ENCODE results near the gene YWHAQ. TPM values are rescaled to one million over a fixed set of nuclear protein-coding genes. Genes with fewer than 3 reads are reported as not detected.

YWHAQ gene
- total and polyA plus RNA-seq, 2 of the 4 experiments (the other 2 are of a cell fraction) = 196 to 255 TPM

- H3K4me2 ChIP-seq (ENCODE audit: low read depth, low read length) = no peak overlapping the region
- H4K20me1 ChIP-seq (ENCODE audit: insufficient read depth, low read length) = peaks cover 94% of the 10 kb centered on the region
- H3K9me3 ChIP-seq (ENCODE audit: control insufficient read depth, insufficient read depth, low read length) = no peaks in the 10 kb centered on the region
- no peak overlapping the region for H2AK9ac ChIP-seq (replicated peaks; ENCODE audit: low read depth, low read length, poor library complexity)
- H3K4me1 ChIP-seq (ENCODE audit: control insufficient read depth, insufficient read depth, low read length) = peaks cover 8% of the 10 kb centered on the region; the same call in 1 of the 2 replicates
- H3K9me1 ChIP-seq (ENCODE audit: insufficient read depth, low read length) = peaks cover 6% of the 10 kb centered on the region; the same call in 1 of the 2 replicates
- H2BK5ac ChIP-seq (ENCODE audit: low read depth, low read length, poor library complexity, severe bottlenecking) = no peak overlapping the region
- no peak overlapping the region for H3K23ac ChIP-seq (ENCODE audit: low read depth, low read length)
- no TSS peak for BruUV-seq (replicated peaks)
- H3K27ac ChIP-seq (ENCODE audit: insufficient read depth, low read length) = no peak overlapping the region
- ATAC-seq (ENCODE audit: low read depth) (no peak; the same call in 1 of the 2 replicates), DNase-seq (peak; percentile 51)
- H3K4me3 ChIP-seq (ENCODE audit: insufficient read depth, low read depth, low read length) = no peak overlapping the region
- H3K36me3 ChIP-seq (ENCODE audit: control insufficient read depth, insufficient read depth, low read length) = peaks cover 9% of the 10 kb centered on the region
- no peak overlapping the region for H3K9ac ChIP-seq (ENCODE audit: low read depth, low read length)
- no peak overlapping the region for H4K5ac ChIP-seq (ENCODE audit: low read depth, low read length)
- POLR2A ChIA-PET (ENCODE audit: unreplicated experiment) = no interaction called here
- WGBS, 2 experiments (ENCODE audit: extremely low coverage in 2 of 2, insufficient read length in 1 of 2) = 94% methylated on average over 6 of the region's 9 CpGs; no CpG with 5 or more reads in 1 of the 2 experiments
- CTCF ChIA-PET = no interaction called here
- no peak overlapping the region for H2BK15ac ChIP-seq (ENCODE audit: low read depth, low read length)
- intact Hi-C loops (cut with micrococcal nuclease) = no loop called here
- in situ Hi-C loops (cut with MboI; ENCODE audit: low sequenced_read_pairs) = no loop called here
- H2BK120ac ChIP-seq (ENCODE audit: low read depth, low read length) = no peak overlapping the region
- no peak overlapping the region for H4K91ac ChIP-seq (ENCODE audit: insufficient read depth, low read depth, low read length)
- no peak overlapping the region for H3K18ac ChIP-seq (ENCODE audit: low read depth, low read length)
- TF ChIP-seq MXI1 (IDR thresholded peaks at IDR 0.05; ENCODE audit: borderline replicate concordance, low read depth, low read length) (no peak), NFE2L2 (IDR thresholded peaks at IDR 0.05; ENCODE audit: low read depth, low read length) (no peak), POLR2A (IDR thresholded peaks at IDR 0.05; ENCODE audit: low read depth, low read length) (no peak), ELK1 (IDR thresholded peaks at IDR 0.05; ENCODE audit: borderline replicate concordance, low read depth, low read length) (no peak), MAZ (IDR thresholded peaks at IDR 0.05; ENCODE audit: borderline replicate concordance, low read depth, low read length) (no peak), USF2 (IDR thresholded peaks at IDR 0.05; ENCODE audit: low read depth, low read length) (no peak), RFX5 (IDR thresholded peaks at IDR 0.05; ENCODE audit: low read depth, low read length) (no peak), CTCF (conservative IDR thresholded peaks at IDR 0.05; ENCODE audit: low read depth, low read length) (no peak), CHD1 (IDR thresholded peaks at IDR 0.05; ENCODE audit: low read depth, low read length) (no peak)
- H3K79me1 ChIP-seq (ENCODE audit: low read depth in 1 of 2, low read length in 2 of 2) = peaks cover 6 to 52% of the 10 kb centered on the region in 2 experiments
- no peak overlapping the region for H3K14ac ChIP-seq (replicated peaks; ENCODE audit: low read depth, low read length)
- H3K27me3 ChIP-seq (ENCODE audit: control insufficient read depth, insufficient read depth, low read length) = no peaks in the 10 kb centered on the region
- no peak overlapping the region for H3K56ac ChIP-seq (ENCODE audit: extremely low read depth, insufficient read depth, low read length)
- no peak overlapping the region for H2BK20ac ChIP-seq (ENCODE audit: low read depth, low read length)
- dilution Hi-C loops (cut with HindIII; ENCODE audit: low sequenced_read_pairs, unreplicated experiment) = no loop called here
- no peak overlapping the region for H2AFZ ChIP-seq (replicated peaks; ENCODE audit: low read length, poor library complexity)
- no peak overlapping the region for H3K4ac ChIP-seq (ENCODE audit: low read depth, low read length)
- H2AK5ac ChIP-seq (ENCODE audit: low read depth, low read length) = no peak overlapping the region
- H4K8ac ChIP-seq (ENCODE audit: low read depth in 2 of 2, low read length in 2 of 2) = no peak overlapping the region
Observed at GRCh38 chr2:9623151-9623550, 7.6 kb downstream of the YWHAQ start.
